Colon (tissue), 2 donors: Measurements from ENCODE around the gene ANAPC16.
"Not testable (repeated sequence)": the region's sequence is repeated elsewhere in the genome, so short reads cannot be mapped to it uniquely, and the experiment has no call there.

Experiments used
- FAIRE-seq: peaks from 2 replicates; lab custom pipeline; 2012; peaks lifted over from hg19 to GRCh38; lab: Jason Lieb, UNC
- donor health status: control.
- donor health status: control.

The ANAPC16 gene

GRCh38 chr10:72243822-72244437 lies 28.1 kb downstream of the ANAPC16 start:
- no peak for FAIRE-seq

- no peak for FAIRE-seq
Measured at GRCh38 chr10:72244573-72245038, 28.8 kb downstream of the ANAPC16 start.

- FAIRE-seq: no peak
Measured at GRCh38 chr10:72245949-72246525, 30.2 kb downstream of the ANAPC16 start.

GRCh38 chr10:72248468-72249151 lies 32.8 kb downstream of the ANAPC16 start:
- FAIRE-seq: no peak

GRCh38 chr10:72249176-72249862 lies 33.5 kb downstream of the ANAPC16 start:
- FAIRE-seq: not testable (repeated sequence)

- FAIRE-seq: no peak
Measured at GRCh38 chr10:72250666-72251065, 34.9 kb downstream of the ANAPC16 start.

- no peak for FAIRE-seq
Measured at GRCh38 chr10:72251635-72252034, 35.8 kb downstream of the ANAPC16 start.

GRCh38 chr10:72252972-72253371 lies 37.2 kb downstream of the ANAPC16 start:
- no peak for FAIRE-seq

GRCh38 chr10:72253578-72253977 lies 37.8 kb downstream of the ANAPC16 start:
- no peak for FAIRE-seq

GRCh38 chr10:72254813-72255568 lies 39.2 kb downstream of the ANAPC16 start:
- no peak for FAIRE-seq

GRCh38 chr10:72255977-72256729 lies 40.3 kb downstream of the ANAPC16 start:
- FAIRE-seq: no peak

GRCh38 chr10:72257051-72257892 lies 41.5 kb downstream of the ANAPC16 start:
- no peak for FAIRE-seq

- no peak for FAIRE-seq
Measured at GRCh38 chr10:72258617-72259016, 42.8 kb downstream of the ANAPC16 start.

- FAIRE-seq: no peak
Measured at GRCh38 chr10:72259491-72260238, 43.9 kb downstream of the ANAPC16 start.

GRCh38 chr10:72260239-72260975 lies 44.6 kb downstream of the ANAPC16 start:
- FAIRE-seq: no peak

- no peak for FAIRE-seq
Measured at GRCh38 chr10:72260976-72261783, 45.4 kb downstream of the ANAPC16 start.

- FAIRE-seq: no peak
Measured at GRCh38 chr10:72261784-72262404, 46.1 kb downstream of the ANAPC16 start.
